H1 (cell line): ENCODE results near the gene ACVR1. TPM values are rescaled to one million over a fixed set of nuclear protein-coding genes. Genes with fewer than 3 reads are reported as not detected.

Experiments
- CHD7 ChIP-seq: fragments of 300-600 bp; sonication (generic); IDR thresholded peaks from 2 replicates; pipeline ENCODE4 v1.7.1; 2012; ENCODE audit warnings: low read length, moderate library complexity, mild to moderate bottlenecking, inconsistent platforms; ENCODE audit not compliant: insufficient replicate concordance
- E2F6 ChIP-seq: IDR thresholded peaks from 2 replicates; pipeline ENCODE4 v1.6.1; 2012; ENCODE audit warnings: inconsistent platforms
- GABPA ChIP-seq: IDR thresholded peaks from 2 replicates; pipeline ENCODE4 v1.6.1; 2011; ENCODE audit warnings: mild to moderate bottlenecking, low read length, moderate library complexity, borderline replicate concordance; ENCODE audit not compliant: insufficient read depth
- RAD21 ChIP-seq, 2 experiments: IDR thresholded peaks in 1 of 2; conservative IDR thresholded peaks in 1 of 2; 2 replicates each; pipeline ENCODE4 v1.6.1; 2011; ENCODE audit warnings: low read depth in 2 of 2, low read length in 2 of 2, improper control_type of control experiment in 1 of 2, inconsistent platforms in 1 of 2, mild to moderate bottlenecking in 1 of 2, moderate library complexity in 1 of 2
- SIRT6 ChIP-seq: IDR thresholded peaks from one replicate; pipeline ENCODE4 v1.7.1; 2012; ENCODE audit warnings: low read length, inconsistent platforms
- TCF12 ChIP-seq: IDR thresholded peaks from 2 replicates; pipeline ENCODE4 v1.6.1; 2011; ENCODE audit warnings: low read depth, mild to moderate bottlenecking, low read length
- polyA plus RNA-seq, 7 experiments: library from polyadenylated mRNA; depleted of rRNA in 3 of 7; stranded (reverse) in 5 of 7; unstranded in 2 of 7; fragments of >200 nt in 5 of 7; fragments of 200-250 nt in 2 of 7; gene quantifications; 1 replicate in 5 of 7; 2 replicates in 1 of 7; 4 replicates in 1 of 7; pipeline versions ENCODE4 v1.2.1 to v1.2.3, GENCODE V29; 2011 to 2013; ENCODE audit warnings: missing spikeins in 2 of 7, mixed read lengths in 2 of 7
- total RNA-seq: library from RNA; stranded (reverse); fragmentation: NEBNext Ultra II Directional; extraction: Animal tissue kit (Norgen Biotek cat#: 25700); gene quantifications from 2 replicates; pipeline ENCODE4 v1.2.1, GENCODE V29; 2021
- TF ChIP-seq, protein P1 (sequence below): IDR thresholded peaks from 2 replicates; pipeline ENCODE4 v1.6.1; 2011; ENCODE audit warnings: low read depth, mild to moderate bottlenecking, low read length; ENCODE audit not compliant: insufficient read depth

ACVR1 gene
- total and polyA plus RNA-seq, 2 of the 8 experiments (the other 6 are each of a cell fraction or from before 2014, with no cell fraction given) = 8.5 to 17.7 TPM

GRCh38 chr2:157691131-157691530, 185.0 kb downstream of the ACVR1 start (continued):
- no peak for TF ChIP-seq CHD7
- no peak for TF ChIP-seq GABPA
- TF ChIP-seq, protein P1, sequence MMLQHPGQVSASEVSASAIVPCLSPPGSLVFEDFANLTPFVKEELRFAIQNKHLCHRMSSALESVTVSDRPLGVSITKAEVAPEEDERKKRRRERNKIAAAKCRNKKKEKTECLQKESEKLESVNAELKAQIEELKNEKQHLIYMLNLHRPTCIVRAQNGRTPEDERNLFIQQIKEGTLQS = no peak
- no peak for TF ChIP-seq TCF12
- TF ChIP-seq E2F6 = no peak
- TF ChIP-seq SIRT6 = no peak
- no peak for TF ChIP-seq RAD21 (IDR thresholded peaks at IDR 0.05 in 1 of 2, conservative IDR thresholded peaks at IDR 0.05 in 1 of 2; ENCODE audit: low read depth in 2 of 2, low read length in 2 of 2)
- TF ChIP-seq, all 59 proteins: peak for 0
